ENCODE data around the gene ACOX3.

Gene ACOX3

DNA sequence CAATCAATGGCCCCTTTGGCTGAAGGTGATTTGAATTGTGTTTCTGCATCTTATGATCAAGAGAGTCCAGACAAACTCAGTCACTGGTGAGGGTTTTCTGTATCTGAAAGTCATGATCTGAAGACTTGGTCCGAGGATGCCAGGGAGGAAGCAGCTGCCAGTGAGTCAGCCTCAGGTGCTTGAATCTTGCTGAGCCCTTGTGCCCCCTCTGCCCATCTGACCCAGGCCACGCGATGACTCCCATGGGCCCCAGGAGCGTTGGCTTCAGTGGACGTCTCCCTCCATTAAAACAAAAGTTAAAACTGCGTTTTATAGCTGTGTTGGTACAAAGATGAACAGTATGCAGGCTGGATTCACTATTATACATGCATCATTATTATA is 109.0 kb downstream of the ACOX3 start:
- FAIRE-seq (no peak), DNase-seq (ENCODE audit: insufficient read length, low spot score) (no peak)
- TF ChIP-seq SPI1 (IDR thresholded peaks at IDR 0.05; ENCODE audit: low read depth, low read length) (no peak), POLR2AphosphoS5 (IDR thresholded peaks at IDR 0.05; ENCODE audit: low read depth, low read length) (no peak), TAF1 (IDR thresholded peaks at IDR 0.05; ENCODE audit: low read depth, low read length) (no peak), POU2F2 (IDR thresholded peaks at IDR 0.05; ENCODE audit: low read depth, low read length) (no peak), POLR2A (IDR thresholded peaks at IDR 0.05; ENCODE audit: low read depth, low read length) (no peak), PAX5 (IDR thresholded peaks at IDR 0.05; ENCODE audit: insufficient read depth, low read length, severe bottlenecking) (no peak)

DNA sequence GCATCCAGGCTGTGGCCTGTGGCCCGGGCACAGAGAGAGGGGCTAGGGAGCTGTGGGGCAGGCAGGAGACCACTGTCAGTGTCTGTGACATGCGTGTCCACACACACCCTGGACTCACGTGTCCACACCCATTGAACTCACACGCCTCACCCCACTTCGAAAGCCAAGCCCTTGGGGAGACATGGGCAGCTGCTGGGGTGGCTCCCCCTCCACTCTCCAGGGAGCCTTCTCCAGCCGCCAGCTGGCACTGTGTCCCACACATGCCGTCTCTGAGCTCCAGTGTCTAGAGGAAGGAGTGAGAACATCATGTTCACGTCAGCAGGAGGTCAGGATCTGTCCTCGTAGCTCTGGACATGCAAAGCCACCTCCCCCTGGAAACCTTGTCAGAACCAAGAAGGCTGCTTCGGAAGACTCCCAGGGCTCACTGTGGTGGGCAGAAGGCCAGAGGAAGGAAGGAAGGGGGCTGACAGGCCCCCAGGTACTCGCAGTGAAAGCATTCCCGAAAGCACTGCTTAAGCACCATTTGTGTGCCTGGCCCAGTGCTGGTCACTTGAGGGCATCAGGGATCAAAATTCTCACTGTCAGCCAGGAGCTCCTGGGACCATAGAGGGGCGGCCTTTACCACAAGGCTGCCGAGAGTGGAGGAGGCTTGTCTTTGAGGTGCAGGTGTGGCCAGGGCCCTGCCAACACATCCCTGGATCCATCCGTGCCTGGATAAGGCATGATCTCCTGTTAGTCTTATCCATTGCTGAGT is 109.5 kb downstream of the ACOX3 start:
- no peak for FAIRE-seq
- DNase-seq (ENCODE audit: insufficient read length, low spot score): no peak
- TF ChIP-seq POLR2A (IDR thresholded peaks at IDR 0.05; ENCODE audit: low read depth, low read length): no peak

DNA sequence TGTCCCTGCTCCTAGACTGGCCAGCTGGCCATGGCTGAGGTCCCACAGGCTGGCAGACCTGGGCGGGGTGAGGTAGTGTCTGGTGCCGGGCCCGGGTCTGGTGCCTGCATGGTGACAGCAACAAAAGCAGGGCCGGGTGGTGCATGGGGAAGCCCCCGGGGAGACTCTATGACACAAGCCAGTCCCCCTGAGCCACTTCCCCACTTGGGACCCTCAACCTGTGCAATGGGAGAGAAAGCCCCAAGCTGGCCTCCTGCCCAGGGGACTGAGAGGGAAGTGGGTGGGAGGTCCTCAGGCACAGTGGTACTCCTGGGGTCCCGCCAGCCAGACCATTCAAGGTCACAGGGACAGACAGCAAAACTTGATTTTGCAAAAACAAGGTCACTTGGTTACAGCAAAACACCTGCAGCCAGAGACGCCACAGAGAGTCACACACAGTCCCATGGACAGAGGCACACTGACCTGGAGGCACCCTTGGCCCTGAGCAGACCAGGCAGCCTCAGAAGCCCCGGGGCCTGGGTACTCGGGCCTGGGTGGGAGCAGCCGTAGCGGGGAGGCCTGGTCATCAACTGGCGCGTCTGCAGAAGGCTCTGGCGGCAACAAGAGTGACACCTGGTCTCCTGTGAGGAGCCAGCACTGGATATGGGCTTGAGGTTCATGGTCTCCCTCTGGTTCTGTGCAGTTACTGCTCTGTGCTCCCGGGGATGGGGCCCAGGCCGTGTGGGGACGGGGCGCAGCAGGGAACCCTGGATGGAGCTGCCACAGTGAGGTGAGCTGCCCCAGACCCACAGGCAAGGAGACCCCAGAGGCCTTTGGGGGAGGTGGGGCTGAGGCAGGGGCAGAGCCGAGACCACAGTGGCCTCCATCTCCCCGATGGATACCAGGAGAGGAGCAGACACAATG is 110.4 kb downstream of the ACOX3 start:
- DNase-seq (ENCODE audit: insufficient read length, low spot score) (no peak), FAIRE-seq (no peak)
- TF ChIP-seq POLR2AphosphoS5 (IDR thresholded peaks at IDR 0.05; ENCODE audit: low read depth, low read length): no peak
- no peak for TF ChIP-seq PAX5 (IDR thresholded peaks at IDR 0.05; ENCODE audit: insufficient read depth, low read length, severe bottlenecking)
- no peak for TF ChIP-seq SPI1 (IDR thresholded peaks at IDR 0.05; ENCODE audit: low read depth, low read length)

DNA sequence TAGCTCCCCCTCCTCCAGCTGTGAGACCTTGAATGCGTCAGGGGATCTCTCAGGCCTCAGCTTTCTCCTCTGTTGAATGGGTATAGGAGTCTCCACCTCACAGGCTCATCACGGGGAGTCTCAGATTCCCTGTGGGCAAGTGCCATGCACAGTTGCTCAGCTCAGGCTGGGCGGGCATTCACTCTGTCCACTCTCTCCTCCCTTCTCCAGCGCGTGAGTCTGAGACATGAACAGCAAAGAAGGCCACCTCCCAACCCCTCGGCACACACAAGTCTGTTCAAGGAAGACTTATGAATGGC is 111.0 kb downstream of the ACOX3 start:
- no peak for FAIRE-seq
- no peak for TF ChIP-seq PAX5 (IDR thresholded peaks at IDR 0.05; ENCODE audit: insufficient read depth, low read length, severe bottlenecking)
- no peak for TF ChIP-seq POU2F2 (IDR thresholded peaks at IDR 0.05; ENCODE audit: low read depth, low read length)
- TF ChIP-seq POLR2A (IDR thresholded peaks at IDR 0.05; ENCODE audit: low read depth, low read length): no peak
- no peak for TF ChIP-seq TAF1 (IDR thresholded peaks at IDR 0.05; ENCODE audit: low read depth, low read length)

DNA sequence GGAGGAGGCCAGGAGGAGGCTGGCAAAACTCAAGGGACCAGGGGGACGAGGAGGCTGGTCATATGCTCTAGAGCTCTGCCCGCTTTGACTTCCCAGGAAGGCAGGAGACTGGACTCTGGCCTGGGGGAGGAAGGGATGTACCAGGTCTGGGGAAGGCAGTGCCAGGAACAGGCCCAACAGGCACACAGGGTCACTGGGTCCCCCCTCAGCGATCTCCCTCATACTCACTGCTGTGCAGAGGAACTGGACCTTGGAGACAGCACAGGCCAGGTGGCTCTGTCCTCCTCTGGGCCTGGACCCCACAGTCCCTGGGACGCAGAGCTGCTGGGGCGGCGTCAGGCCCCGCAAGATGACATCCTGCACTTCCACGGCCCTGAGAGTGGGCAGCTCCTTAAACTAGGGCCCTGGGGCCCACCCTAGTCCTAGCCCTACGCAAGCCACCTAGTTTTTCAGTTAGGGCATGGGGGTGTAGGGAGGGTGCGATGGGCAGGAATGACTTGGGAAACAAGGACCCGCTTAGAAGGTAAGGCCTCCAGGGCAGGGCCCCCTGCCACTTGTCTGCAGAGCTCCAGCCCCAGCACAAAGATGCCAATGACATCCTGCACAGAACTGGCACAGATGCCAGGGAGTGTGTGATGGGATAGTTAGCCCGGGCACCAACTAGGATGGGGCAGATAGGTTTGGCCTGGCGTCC is 111.5 kb downstream of the ACOX3 start:
- DNase-seq (ENCODE audit: insufficient read length, low spot score) (no peak), FAIRE-seq (no peak)
- no peak for TF ChIP-seq TAF1 (IDR thresholded peaks at IDR 0.05; ENCODE audit: low read depth, low read length)
- no peak for TF ChIP-seq POU2F2 (IDR thresholded peaks at IDR 0.05; ENCODE audit: low read depth, low read length)

More for the DNA sequence above, 111.0 kb downstream of the ACOX3 start:
- no peak for DNase-seq (ENCODE audit: insufficient read length, low spot score)

DNA sequence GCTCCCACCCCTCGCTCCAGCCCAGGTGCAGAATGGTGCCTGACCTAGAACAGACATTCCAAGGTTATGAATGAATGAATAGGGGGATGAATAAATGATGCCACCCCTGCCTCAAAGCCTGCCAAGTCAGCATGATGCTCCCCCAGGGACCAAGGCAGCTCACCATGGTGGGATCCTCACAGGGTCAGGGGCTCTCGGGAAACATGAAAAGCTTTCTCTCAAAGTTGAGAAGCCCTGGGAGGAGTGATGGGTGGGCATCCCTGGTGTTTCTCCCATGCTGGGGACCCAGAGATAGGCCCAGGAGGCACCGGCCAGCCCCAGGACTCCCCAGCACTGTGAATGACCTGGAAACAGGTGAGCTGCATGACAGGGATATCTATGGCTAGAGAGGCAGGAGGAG is 112.1 kb downstream of the ACOX3 start:
- DNase-seq (ENCODE audit: insufficient read length, low spot score): no peak
- TF ChIP-seq PAX5 (IDR thresholded peaks at IDR 0.05; ENCODE audit: insufficient read depth, low read length, severe bottlenecking) (no peak), TAF1 (IDR thresholded peaks at IDR 0.05; ENCODE audit: low read depth, low read length) (no peak), SPI1 (IDR thresholded peaks at IDR 0.05; ENCODE audit: low read depth, low read length) (no peak), POU2F2 (IDR thresholded peaks at IDR 0.05; ENCODE audit: low read depth, low read length) (no peak), POLR2A (IDR thresholded peaks at IDR 0.05; ENCODE audit: low read depth, low read length) (no peak), POLR2AphosphoS5 (IDR thresholded peaks at IDR 0.05; ENCODE audit: low read depth, low read length) (no peak)
- no peak for FAIRE-seq

DNA sequence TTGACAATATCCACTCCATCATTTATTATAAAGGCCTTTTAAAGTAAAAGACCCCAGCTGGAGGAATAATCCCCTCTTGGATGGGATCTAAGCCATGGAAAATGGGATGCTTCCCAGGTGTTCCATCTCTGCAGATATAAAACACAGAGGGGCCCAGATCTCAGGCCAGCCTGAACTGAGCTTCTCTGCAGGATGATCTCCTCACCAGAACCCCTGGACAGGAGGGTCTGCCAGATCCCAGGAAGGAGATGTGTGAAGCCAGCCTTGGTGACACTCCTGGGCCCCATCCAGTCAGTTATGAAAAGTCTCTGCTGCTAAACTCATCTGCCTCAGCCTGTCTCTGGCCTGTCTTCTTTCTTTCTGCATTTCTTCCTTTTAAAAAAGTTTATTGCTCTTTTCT is 114.3 kb downstream of the ACOX3 start:
- no peak for FAIRE-seq
- no peak for DNase-seq (ENCODE audit: insufficient read length, low spot score)

DNA sequence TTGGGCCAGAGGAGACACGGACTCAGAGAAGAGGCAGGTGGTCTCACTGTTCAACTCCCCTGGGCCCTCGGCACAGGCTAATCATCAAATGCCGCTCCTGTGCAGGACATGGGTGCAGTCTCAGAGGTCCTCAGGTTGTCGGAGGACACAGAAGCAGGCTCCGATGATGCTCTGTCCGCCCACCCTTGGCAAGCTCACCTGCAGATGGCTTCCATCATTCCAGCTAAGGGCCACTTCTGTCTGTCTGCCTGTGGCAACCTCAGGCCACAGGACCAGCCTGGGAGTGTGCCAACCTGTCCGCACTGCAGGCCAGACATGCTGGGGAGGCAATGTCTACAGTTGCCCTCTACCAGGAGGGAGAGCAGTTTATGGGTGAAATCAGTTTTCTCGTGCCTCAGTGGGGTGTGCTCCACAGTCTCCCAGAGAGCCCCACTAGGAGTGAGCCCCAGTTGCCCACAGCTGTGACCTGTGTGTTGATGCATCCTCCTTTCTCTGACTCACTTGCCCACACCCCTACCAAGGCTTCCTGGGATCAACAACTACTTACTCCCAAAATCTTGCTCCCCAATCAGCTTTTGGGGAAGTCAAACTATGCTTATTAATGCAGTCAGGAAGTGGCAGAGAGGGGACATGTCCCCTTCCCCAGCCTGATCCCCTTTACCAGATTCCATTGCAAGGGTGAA is 115.1 kb downstream of the ACOX3 start:
- DNase-seq (ENCODE audit: insufficient read length, low spot score) (no peak), FAIRE-seq (no peak)
- TF ChIP-seq TAF1 (IDR thresholded peaks at IDR 0.05; ENCODE audit: low read depth, low read length) (no peak), POLR2A (IDR thresholded peaks at IDR 0.05; ENCODE audit: low read depth, low read length) (no peak), SPI1 (IDR thresholded peaks at IDR 0.05; ENCODE audit: low read depth, low read length) (no peak), POU2F2 (IDR thresholded peaks at IDR 0.05; ENCODE audit: low read depth, low read length) (no peak), POLR2AphosphoS5 (IDR thresholded peaks at IDR 0.05; ENCODE audit: low read depth, low read length) (no peak), PAX5 (IDR thresholded peaks at IDR 0.05; ENCODE audit: insufficient read depth, low read length, severe bottlenecking) (no peak)

More for the DNA sequence above, 114.3 kb downstream of the ACOX3 start:
- TF ChIP-seq POLR2A (IDR thresholded peaks at IDR 0.05; ENCODE audit: low read depth, low read length) (no peak), PAX5 (IDR thresholded peaks at IDR 0.05; ENCODE audit: insufficient read depth, low read length, severe bottlenecking) (no peak), SPI1 (IDR thresholded peaks at IDR 0.05; ENCODE audit: low read depth, low read length) (no peak), POU2F2 (IDR thresholded peaks at IDR 0.05; ENCODE audit: low read depth, low read length) (no peak), POLR2AphosphoS5 (IDR thresholded peaks at IDR 0.05; ENCODE audit: low read depth, low read length) (no peak), TAF1 (IDR thresholded peaks at IDR 0.05; ENCODE audit: low read depth, low read length) (no peak)

DNA sequence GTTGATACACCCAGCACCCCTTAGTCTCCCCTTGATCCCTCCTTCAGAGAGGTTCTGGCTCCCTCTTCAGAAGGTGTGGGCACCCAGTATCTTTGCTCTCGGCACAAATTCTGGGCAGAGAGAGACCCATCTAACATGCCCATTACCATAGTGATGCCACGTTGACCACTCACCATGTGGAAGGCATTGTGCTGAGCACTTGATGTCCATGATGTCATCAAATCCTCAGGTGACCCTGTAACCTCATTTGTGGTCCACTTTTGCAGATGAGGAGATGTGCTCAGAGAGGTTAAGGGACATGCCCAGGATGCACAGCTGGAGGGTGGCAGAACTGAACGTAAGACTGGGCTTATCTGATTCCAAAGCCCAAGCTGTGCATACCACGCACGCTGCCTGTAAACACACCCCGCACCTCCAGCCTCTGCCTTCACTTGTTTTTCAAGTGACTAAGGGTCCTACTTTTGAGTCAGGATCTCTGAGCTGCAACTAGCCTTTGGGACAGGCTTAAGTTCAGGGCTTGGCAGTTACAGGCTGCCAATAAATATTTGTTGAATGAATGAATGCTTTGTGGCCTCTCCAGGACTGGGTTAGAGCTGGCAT is 115.8 kb downstream of the ACOX3 start:
- TF ChIP-seq POLR2A (IDR thresholded peaks at IDR 0.05; ENCODE audit: low read depth, low read length) (no peak), TAF1 (IDR thresholded peaks at IDR 0.05; ENCODE audit: low read depth, low read length) (no peak), POU2F2 (IDR thresholded peaks at IDR 0.05; ENCODE audit: low read depth, low read length) (no peak), POLR2AphosphoS5 (IDR thresholded peaks at IDR 0.05; ENCODE audit: low read depth, low read length) (no peak), SPI1 (IDR thresholded peaks at IDR 0.05; ENCODE audit: low read depth, low read length) (no peak), PAX5 (IDR thresholded peaks at IDR 0.05; ENCODE audit: insufficient read depth, low read length, severe bottlenecking) (no peak)
- FAIRE-seq (no peak), DNase-seq (ENCODE audit: insufficient read length, low spot score) (no peak)

Data from GM12891 (cell line).